Omental fat pad (tissue), 4 donors: Measurements from ENCODE around the gene CTBP2. TPM values are rescaled to one million over a fixed set of nuclear protein-coding genes. Genes with fewer than 3 reads are reported as not detected.

ENCODE experiments used
- ATAC-seq: fragments of 150-250 bp; one replicate; pipeline ENCODE4 v1.9.1; 2016; ENCODE audit warnings: mild to moderate bottlenecking, moderate library complexity; ENCODE audit not compliant: low FRiP score
- DNase-seq: peaks from one replicate; pipeline ENCODE4 v3.0.0-alpha.2; 2019; ENCODE audit warnings: low spot score
- total RNA-seq, 4 donors: library from RNA; depleted of rRNA; stranded (reverse); fragments of >200 nt; gene quantifications; one replicate each; pipeline ENCODE4 v1.1.0, GENCODE V29; 2016
- TF ChIP-seq, protein P1 (sequence below), 3 donors: fragments of 450-650 bp; IDR thresholded peaks; one replicate each; pipeline ENCODE4 v1.5.1; 2016 to 2017; ENCODE audit warnings: antibody characterized with exemption in 3 of 3, mild to moderate bottlenecking in 3 of 3, moderate library complexity in 2 of 3

Gene CTBP2
- total RNA-seq, 4 donors from 2014 or later, result 29.4 to 58.6 (median 46.2) TPM

GRCh38 chr10:125037145-125037877 is 123.1 kb downstream of the CTBP2 start:
- ATAC-seq (no peak), DNase-seq (no peak)
- TF ChIP-seq, protein P1, sequence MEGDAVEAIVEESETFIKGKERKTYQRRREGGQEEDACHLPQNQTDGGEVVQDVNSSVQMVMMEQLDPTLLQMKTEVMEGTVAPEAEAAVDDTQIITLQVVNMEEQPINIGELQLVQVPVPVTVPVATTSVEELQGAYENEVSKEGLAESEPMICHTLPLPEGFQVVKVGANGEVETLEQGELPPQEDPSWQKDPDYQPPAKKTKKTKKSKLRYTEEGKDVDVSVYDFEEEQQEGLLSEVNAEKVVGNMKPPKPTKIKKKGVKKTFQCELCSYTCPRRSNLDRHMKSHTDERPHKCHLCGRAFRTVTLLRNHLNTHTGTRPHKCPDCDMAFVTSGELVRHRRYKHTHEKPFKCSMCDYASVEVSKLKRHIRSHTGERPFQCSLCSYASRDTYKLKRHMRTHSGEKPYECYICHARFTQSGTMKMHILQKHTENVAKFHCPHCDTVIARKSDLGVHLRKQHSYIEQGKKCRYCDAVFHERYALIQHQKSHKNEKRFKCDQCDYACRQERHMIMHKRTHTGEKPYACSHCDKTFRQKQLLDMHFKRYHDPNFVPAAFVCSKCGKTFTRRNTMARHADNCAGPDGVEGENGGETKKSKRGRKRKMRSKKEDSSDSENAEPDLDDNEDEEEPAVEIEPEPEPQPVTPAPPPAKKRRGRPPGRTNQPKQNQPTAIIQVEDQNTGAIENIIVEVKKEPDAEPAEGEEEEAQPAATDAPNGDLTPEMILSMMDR (IDR thresholded peaks at IDR 0.05), result no peak

- TF ChIP-seq, protein P1 (IDR thresholded peaks at IDR 0.05), result no peak
- DNase-seq (no peak), ATAC-seq (no peak)
Observed at GRCh38 chr10:125035588-125036295, 124.6 kb downstream of the CTBP2 start.

DNA sequence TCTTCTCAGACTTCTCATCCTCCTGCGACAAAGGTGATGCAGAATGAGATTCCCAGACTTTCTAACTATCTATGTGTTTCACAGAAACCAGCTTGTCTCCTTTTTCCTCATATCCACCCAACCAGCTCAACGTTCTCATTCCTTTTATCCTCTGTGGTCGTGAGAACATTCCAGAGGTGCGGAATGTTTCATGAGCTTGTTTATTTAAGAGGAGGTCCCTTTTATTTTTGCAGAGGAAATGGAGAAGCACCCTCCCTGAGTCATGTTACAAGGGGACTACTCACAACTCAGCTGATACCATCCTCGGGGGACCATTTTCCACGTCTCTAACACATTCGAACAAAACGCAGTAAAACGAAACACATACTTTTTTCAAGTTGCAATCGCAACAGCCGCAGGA is 125.2 kb downstream of the CTBP2 start:
- DNase-seq (no peak), ATAC-seq (no peak)
- TF ChIP-seq, protein P1 (IDR thresholded peaks at IDR 0.05), result no peak

DNA sequence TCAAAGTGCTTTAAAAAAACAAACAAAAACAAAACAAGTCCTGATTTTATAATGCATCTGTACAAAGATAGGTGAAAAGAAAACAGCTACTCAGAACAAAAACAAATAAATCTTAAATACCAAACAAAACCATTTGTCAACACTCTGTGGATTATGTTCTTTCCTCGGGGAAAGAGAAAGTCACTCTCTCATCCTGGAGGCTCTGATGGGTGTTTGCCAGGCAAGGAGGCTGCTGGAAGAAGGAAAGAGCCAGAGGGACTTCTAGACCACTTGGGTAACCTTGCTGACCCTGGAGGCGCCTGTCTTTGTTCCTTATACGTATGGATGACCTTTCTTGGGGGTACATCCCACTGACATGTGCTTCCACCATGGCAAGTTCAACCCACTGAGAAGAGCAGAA is 125.7 kb downstream of the CTBP2 start:
- no peak for DNase-seq
- TF ChIP-seq, protein P1 (IDR thresholded peaks at IDR 0.05), result no peak
- no peak for ATAC-seq

GRCh38 chr10:125033146-125033924 is 127.0 kb downstream of the CTBP2 start:
- ATAC-seq, result no peak
- DNase-seq, result no peak
- TF ChIP-seq, protein P1 (IDR thresholded peaks at IDR 0.05), result no peak

- TF ChIP-seq, protein P1 (IDR thresholded peaks at IDR 0.05), result no peak
- no peak for DNase-seq
- no peak for ATAC-seq
Observed at GRCh38 chr10:125032474-125033020, 127.8 kb downstream of the CTBP2 start.
